ENCODE data around the gene SLC7A4. TPM values are rescaled to one million over a fixed set of nuclear protein-coding genes. Genes with fewer than 3 reads are reported as not detected.
A peak's percentile ranks its signal among the peaks of the same experiment; 100 is the strongest.
"Not testable (repeated sequence)": the region's sequence is repeated elsewhere in the genome, so short reads cannot be mapped to it uniquely, and the experiment has no call there.

The SLC7A4 gene
- polyA plus RNA-seq, 1 experiment: 0.29 TPM

- ChIA-PET CTCF (interaction anchor here (0.7 to 1.4 kb wide), 2 partner anchors 57 to 153 kb away, joined by 3 to 4 read pairs; no protein-coding TSS in a partner anchor), POLR2A (no interaction called here)
- TF ChIP-seq CTCF (IDR thresholded peaks at IDR 0.05; ENCODE audit: insufficient read depth, low read depth, low read length): no peak
- no peaks in the 10 kb centered on the region for H3K36me3 ChIP-seq (ENCODE audit: control insufficient read depth, insufficient read depth, low read length)
- DNase-seq (ENCODE audit: low read depth): no peak
- H3K27me3 ChIP-seq (ENCODE audit: control insufficient read depth, insufficient read depth, low read length): no peaks in the 10 kb centered on the region
- H3K4me3 ChIP-seq (ENCODE audit: low read depth, low read length): peak overlapping the region; percentile 17
These were observed 12.7 kb upstream of the SLC7A4 start for GRCh38 chr22:21044931-21045584.

GRCh38 chr22:21043860-21044535 lies 11.6 kb upstream of the SLC7A4 start:
- no peaks in the 10 kb centered on the region for H3K27me3 ChIP-seq (ENCODE audit: control insufficient read depth, insufficient read depth, low read length)
- H3K4me3 ChIP-seq (ENCODE audit: low read depth, low read length): no peak overlapping the region
- TF ChIP-seq CTCF (IDR thresholded peaks at IDR 0.05; ENCODE audit: insufficient read depth, low read depth, low read length): no peak
- CTCF ChIA-PET: interaction anchor here (0.7 to 1.4 kb wide), 2 partner anchors 11 to 58 kb away, joined by 3 to 4 read pairs; partner anchors contain the start of gene SLC7A4
- H3K36me3 ChIP-seq (ENCODE audit: control insufficient read depth, insufficient read depth, low read length): no peaks in the 10 kb centered on the region
- POLR2A ChIA-PET: no interaction called here
- DNase-seq (ENCODE audit: low read depth): no peak

GRCh38 chr22:21042978-21043859 lies 10.9 kb upstream of the SLC7A4 start:
- ChIA-PET CTCF (interaction anchor here (0.7 to 1.4 kb wide), 2 partner anchors 11 to 59 kb away, joined by 3 to 4 read pairs; partner anchors contain the start of gene SLC7A4), POLR2A (no interaction called here)
- no peak for TF ChIP-seq CTCF (IDR thresholded peaks at IDR 0.05; ENCODE audit: insufficient read depth, low read depth, low read length)
- DNase-seq (ENCODE audit: low read depth): no peak
- no peaks in the 10 kb centered on the region for H3K36me3 ChIP-seq (ENCODE audit: control insufficient read depth, insufficient read depth, low read length)
- H3K4me3 ChIP-seq (ENCODE audit: low read depth, low read length): no peak overlapping the region
- no peaks in the 10 kb centered on the region for H3K27me3 ChIP-seq (ENCODE audit: control insufficient read depth, insufficient read depth, low read length)

GRCh38 chr22:21041937-21042336 lies 9.6 kb upstream of the SLC7A4 start:
- DNase-seq (ENCODE audit: low read depth): no peak
- Histone ChIP-seq H3K4me3 (ENCODE audit: low read depth, low read length) (no peak overlapping the region), H3K27me3 (ENCODE audit: control insufficient read depth, insufficient read depth, low read length) (no peaks in the 10 kb centered on the region), H3K36me3 (ENCODE audit: control insufficient read depth, insufficient read depth, low read length) (no peaks in the 10 kb centered on the region)
- ChIA-PET POLR2A (no interaction called here), CTCF (interaction anchor here (1.2 kb wide), 1 partner anchor 61 kb away, joined by 6 read pairs; no protein-coding TSS in a partner anchor)
- TF ChIP-seq CTCF (IDR thresholded peaks at IDR 0.05; ENCODE audit: insufficient read depth, low read depth, low read length): no peak

- CTCF ChIA-PET; H3K4me3 ChIP-seq (ENCODE audit: low read depth, low read length); H3K36me3 ChIP-seq (ENCODE audit: control insufficient read depth, insufficient read depth, low read length); POLR2A ChIA-PET; DNase-seq (ENCODE audit: low read depth); H3K27me3 ChIP-seq (ENCODE audit: control insufficient read depth, insufficient read depth, low read length): not testable (repeated sequence)
These were observed 6.8 kb upstream of the SLC7A4 start for GRCh38 chr22:21039158-21039557.
